DMS 273 treated with DMSO at 0.1 percent for 48 hours (cell line): ENCODE measurements around the gene IRX3.
"Not testable (repeated sequence)": the region's sequence is repeated elsewhere in the genome, so short reads cannot be mapped to it uniquely, and the experiment has no call there.

Source experiments
- DNase-seq: peaks from one replicate; lab custom pipeline; 2025; lab: John Stamatoyannopoulos, UW

Gene IRX3

DNA sequence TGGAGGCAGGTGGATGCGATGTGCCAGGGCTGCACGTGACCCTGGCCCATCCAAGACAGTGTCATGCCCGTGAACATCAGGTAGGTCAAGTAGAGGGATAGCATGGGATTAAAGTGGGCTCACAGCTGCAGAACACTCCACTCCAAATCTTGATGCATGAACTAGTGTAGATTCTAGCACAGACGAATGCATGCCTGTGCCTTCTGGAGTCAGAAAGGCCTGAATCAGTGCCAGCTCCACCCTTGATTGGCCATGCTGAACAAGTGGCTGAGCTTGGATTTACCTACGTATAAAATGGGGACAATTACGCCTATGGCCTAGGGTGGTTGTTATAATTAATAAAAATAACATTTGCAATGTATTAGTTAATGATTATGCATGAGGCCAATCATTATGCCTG is 10.6 kb downstream of the IRX3 start:
- no peak for DNase-seq

DNA sequence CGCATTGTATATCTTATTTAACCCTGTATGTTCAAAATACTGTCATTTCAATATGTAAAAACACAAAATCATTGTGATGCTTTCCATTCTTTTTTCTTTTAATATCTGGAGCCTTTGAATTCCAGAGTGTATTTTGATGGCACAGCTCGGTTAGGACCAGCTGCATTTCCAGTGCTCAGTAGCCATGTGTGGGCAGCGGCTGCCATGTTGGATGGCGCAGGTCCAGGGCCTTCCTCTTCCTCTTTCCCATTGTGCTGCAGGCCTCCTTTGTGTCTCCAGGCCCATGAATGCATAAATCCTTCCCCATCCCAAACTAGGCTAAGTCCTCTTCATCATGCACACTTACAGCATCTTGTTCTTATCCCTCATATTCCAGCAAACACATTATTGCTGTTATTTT is 13.0 kb downstream of the IRX3 start:
- DNase-seq: no peak

DNA sequence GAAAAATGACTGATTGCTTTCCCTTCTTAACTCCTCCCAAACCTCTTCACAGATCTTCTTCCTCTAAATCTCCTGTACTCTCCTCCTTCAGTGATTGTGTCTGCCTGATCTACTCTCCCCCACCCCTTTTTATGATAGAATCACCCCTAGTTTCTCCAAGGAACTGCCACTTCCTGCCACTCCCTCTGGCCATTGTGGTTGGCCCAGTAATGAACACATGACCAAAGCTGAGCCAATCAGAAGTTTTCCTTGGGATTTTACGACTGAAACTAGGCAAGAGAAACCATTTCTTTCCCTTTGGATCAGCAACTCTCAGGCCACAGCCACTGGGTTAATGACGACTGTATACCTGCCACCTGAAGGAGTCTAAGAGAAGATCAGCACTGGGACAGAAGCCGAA is 15.9 kb downstream of the IRX3 start:
- no peak for DNase-seq

DNA sequence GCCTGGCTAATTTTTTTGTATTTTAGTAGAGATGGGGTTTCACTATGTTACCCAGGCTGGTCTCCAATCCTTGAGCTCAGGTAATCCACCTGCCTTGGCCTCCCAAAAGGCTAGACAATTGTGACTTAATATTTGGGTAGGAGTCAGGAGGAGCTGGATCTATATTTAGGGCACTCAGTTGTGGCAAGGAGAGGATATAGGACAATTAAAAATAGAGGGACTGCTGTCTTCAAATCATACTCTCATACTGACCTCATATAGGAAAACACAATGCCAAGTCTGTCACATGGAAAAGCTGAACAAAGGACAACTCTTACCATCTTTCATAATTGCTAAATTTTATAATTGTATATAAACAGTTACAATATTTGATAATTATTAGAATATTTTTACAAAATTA is 17.1 kb downstream of the IRX3 start:
- no peak for DNase-seq

DNA sequence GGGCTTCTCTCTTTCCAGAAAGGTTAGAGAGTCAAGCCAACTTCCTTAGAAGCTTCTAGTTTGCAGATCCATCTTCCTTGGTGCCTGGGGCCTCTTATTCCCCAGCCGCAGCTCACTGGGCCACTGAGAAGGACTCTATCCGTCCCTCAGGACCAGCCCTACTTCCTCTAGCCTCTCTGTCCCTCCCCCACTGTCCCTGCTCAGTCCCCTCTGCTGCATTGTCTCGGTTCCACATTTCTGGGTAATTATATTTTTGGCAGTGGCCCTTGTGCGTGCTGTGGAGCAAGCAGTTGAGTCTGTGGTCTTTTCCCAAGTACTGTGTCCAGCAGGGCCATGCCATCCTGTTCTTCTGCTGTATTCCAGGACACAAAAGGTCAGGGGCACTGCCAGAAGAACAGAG is 17.8 kb downstream of the IRX3 start:
- no peak for DNase-seq

DNA sequence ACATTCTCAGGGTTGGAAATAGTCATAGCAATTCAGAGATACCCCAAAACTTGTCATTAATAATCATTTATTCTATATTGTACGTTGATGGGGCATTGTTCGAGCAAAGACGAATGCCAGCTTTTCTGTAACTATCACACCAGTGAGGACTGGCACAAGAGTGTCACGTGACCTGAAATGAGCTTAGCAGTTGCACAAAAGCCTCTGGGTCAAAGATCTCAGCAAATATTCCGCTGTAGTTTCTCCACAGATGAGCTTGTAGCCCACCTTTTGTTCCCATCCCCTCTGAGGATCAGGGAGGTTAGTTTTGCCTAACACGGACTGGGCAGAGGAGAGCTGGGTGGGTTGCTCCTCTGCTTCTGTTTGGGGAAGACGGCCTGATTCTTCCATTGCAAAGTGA is 18.2 kb downstream of the IRX3 start:
- no peak for DNase-seq

DNA sequence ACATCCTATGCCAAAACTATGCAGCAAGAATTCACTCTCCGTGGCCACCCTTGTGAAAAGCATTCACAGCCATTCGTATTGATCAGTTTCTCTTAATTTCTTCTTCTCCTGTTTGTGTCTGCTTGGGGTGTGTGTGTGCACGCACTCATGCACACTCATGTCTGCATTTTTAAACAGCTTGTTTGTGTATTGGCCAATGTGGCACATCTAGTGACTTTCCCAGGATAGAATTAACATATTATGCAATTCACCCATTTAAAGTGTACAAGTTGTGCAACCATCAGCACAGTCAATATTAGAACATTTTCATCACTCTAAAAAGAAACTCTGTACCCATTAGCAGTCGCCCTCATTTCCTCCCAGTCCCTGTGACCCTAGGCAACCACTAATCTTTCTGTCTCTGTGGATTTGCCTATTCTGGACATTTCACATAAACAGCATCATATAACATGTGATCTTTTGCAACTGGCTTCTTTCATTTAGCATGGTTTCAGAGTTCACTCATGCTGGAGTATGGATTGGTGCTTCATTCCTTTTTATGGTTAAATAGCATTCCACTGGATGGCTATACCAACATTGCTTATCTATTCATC is 20.1 kb downstream of the IRX3 start:
- no peak for DNase-seq

DNA sequence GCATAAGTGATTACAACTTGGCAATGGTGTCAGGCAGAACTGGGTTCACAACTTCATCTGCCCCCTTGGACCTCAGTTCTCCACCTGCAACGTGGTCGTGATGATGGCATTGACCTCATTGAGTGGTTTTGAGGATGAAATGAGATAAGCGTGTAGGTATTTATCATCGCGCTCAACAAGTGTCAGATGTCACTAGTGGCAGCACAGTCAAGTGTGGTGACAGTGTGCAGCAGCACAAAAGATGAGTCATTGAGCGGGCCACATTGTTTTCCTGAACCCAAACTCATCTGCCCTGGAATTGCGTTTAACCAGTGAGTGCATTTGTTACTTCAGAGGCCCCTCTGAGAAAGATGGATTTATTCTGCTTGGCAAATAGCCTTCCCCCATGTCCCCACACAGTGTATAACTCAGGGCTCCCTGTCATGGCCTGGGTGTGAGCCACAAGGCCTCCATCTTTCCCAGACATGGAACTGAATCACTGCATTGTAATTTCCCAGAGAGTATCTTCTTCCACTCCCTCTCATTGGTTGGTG is 20.9 kb downstream of the IRX3 start:
- no peak for DNase-seq

DNA sequence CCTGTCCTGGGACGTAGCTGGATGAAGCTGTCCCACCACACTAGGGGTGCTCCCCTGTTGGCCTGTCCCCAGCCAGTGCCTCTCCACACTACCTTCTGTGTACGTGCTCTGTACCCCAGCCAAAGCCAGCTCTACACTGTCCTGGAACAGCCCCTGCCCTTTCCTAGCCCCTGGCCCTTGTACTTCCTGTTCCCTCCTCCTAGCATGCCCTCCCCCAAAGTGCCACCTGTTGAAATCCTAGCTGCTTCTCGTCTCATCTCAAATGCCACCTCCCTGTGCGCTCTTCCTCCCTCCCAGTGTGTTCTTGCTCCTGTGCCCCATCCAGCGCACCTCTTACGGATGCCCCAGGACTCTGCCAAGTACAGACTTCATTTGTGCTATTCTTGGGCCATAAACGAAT is 33.5 kb downstream of the IRX3 start:
- DNase-seq: no peak

DNA sequence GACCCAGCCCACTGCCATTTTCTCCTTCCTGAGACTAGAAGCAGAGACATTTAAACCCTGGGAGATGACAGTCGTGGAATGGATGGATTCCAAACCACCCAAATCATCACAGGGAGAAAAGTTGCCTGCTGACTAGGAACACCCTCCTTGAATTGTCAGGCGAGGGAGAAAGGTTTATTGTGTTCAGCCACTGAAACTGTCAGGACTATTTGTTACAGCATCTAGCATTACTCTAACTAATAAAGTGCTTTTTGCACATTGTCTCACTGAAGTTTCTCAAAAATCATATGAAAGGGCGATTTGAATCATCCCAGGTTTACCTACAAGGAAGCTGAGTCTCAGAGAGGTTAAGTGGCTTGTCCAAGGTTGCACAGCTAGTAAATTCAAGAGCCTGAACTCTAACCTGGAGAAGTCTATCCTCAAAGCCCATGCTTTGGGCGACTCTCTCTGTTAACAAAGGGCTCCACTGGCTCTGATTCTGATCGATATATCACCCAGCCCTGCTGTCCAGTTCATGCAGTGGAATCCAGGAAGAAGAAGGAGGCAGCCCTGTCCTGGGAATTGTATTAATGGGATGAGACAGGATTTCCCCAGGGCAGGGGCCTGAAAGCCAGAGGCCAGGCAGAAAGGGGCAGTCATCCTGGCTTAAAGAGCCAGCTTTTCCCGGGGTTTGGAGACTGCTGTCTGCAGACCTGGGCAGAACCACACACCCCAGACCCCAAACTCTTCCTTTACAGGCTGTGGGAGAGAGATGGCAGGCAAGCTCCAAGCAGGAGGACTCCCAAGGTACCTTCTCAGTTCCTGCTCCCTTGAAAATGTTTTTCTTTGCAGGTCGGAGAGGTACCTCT is 37.5 kb downstream of the IRX3 start:
- no peak for DNase-seq

DNA sequence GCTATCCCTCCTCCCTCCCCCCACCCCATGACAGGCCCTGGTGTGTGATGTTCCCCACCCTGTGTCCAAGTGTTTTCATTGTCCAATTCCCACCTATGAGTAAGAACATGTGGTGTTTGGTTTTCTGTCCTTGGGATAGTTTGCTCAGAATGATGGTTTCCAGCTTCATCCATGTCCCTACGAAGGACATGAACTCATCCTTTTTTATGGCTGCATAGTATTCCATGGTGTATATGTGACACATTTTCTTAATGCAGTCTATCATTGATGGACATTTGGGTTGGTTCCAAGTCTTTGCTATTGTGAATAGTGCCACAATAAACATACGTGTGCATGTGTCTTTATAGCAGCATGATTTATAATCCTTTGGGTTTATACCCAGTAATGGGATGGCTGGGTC is 38.9 kb downstream of the IRX3 start:
- DNase-seq: not testable (repeated sequence)

DNA sequence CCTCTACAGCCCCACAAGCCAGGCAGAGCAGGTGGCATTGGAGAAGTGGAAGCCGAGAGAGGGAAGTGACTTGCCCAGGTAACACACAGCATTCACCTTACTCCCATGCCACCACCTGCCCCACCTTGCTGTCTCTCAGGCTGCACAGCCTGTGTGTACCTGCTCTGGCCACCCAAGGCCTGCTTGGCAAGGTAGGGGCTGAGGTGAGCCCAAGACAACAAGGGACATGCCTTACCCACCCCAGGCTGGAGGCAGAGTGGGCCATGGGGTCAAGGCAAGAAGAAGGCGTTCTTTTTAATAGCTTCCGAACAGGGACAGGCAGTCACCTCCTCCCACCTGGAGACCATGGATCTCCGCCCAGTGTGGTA is 40.1 kb downstream of the IRX3 start:
- no peak for DNase-seq

DNA sequence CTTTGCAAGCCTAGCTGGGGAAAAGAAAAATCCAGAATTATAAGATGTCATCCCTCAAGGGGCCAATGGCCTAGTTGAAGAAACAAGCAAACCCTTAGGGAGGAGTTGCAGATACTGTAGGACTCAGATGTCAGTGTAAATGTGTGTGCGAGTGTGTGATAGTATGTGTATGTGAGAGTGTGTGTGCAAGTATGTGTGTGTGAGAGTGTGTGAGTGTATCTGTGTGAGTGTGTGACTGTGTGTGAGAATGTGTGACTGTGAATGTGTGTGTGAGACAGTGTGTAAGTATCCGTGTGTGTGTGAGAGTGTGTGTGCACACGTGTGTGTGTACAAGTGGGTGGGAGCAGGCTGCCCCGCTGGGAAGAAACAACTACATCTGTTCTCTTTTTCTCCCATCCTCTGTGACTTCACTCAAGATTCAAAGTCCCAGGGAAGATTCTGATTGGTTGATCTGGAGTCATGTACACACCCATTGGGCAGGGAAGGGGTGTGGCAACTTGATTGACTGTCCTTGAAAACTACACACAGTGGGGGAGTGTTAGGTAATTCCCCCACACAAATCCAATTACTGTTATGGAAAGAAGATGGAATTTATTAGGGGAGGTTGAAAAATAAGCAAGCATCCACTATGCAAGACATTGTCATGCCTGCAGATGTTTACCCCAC is 40.7 kb downstream of the IRX3 start:
- no peak for DNase-seq

DNA sequence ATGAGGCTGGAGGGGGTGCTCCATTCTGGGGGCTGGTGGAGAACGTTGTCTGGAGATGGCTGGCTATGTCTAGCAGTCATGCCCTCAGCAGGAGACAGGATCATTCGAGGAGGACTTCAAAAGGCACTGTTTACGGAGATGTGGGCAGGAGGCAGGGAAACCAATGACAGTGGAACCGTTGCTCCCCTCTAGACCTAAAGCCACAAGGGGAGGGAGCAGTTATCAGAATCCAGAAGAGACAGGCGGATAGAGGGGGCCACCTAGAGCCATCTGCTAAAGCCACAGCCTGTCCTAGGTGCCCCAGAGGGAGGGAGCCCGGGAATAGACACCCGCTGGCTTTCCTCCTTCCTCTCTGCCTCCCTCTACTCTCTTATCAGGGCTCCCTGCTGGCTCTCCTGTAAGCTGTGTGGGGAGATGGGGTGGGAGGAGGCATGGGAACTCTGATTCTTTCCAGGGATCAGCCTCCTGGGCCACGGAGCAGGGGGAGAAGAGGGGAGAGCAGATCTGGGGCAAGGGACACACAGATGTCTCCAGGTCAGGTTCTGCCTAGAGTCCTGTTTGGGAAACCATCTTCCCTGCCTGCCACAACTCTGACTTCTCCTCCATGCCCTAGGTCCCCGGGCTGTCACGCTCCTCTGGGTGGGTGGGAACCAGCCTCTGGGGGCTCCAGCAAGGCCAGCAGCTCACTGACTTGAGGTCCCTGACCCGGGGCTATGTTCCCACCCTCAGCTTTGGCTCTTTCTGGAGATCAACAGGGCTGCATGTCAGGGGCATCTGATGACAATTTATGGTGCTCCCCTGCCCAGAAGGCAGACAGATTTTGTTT is 42.3 kb downstream of the IRX3 start:
- no peak for DNase-seq

DNA sequence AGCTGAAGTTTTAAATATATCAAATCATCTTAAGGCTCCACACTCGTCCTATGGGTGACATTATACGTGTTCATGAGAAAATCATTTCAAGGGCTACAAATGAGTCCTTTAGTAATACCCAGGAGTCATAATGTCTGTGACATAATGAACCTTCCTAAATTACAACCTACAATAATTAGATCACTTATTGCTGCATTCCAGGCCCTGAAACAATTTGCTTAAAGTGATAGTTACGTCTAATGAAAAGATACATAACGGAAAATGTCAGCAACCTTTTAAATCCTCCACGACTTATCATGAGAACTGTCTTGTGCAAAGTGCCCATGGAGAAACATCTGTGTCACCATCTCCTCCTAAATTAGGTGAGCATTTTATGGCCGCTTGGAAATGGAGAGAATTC is 43.4 kb downstream of the IRX3 start:
- DNase-seq: no peak

DNA sequence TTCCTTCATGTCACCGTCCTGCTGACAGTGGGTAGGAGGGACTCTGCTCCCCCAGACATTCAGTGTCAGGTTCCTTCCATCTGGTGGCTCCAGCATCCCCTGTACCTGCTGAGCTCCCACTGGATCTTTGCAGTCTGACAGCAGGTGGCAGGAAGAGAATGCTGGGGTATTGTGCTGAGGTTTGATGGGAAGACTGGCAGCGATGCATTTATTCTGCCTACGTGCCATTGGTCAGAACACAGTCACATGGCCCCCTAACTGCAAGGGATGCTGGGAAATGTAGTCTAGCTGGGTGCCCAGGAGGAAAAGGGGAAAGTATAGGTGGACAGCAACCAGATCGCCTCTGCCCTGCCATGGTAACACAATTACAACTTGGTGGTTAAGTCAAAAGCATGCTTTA is 44.4 kb downstream of the IRX3 start:
- no peak for DNase-seq

DNA sequence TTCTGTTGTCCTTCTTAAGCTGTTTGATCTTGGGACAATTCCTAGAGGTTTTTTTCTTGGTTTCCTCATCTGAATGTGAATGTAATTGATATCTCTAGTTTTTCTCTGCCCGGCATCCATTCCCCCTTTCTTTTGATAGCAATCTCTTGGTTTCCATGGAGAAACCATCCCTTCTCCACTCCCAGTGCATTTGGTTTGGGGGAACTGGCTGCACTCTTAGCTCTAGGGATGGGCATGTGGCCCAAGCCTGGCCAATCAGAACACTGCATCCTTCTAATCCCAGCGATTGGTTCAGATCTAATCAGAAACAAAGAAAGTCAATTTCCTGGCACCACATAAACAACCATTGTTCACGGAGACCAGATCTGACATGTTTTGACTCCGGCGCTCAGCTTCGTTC is 45.1 kb downstream of the IRX3 start:
- DNase-seq: no peak

DNA sequence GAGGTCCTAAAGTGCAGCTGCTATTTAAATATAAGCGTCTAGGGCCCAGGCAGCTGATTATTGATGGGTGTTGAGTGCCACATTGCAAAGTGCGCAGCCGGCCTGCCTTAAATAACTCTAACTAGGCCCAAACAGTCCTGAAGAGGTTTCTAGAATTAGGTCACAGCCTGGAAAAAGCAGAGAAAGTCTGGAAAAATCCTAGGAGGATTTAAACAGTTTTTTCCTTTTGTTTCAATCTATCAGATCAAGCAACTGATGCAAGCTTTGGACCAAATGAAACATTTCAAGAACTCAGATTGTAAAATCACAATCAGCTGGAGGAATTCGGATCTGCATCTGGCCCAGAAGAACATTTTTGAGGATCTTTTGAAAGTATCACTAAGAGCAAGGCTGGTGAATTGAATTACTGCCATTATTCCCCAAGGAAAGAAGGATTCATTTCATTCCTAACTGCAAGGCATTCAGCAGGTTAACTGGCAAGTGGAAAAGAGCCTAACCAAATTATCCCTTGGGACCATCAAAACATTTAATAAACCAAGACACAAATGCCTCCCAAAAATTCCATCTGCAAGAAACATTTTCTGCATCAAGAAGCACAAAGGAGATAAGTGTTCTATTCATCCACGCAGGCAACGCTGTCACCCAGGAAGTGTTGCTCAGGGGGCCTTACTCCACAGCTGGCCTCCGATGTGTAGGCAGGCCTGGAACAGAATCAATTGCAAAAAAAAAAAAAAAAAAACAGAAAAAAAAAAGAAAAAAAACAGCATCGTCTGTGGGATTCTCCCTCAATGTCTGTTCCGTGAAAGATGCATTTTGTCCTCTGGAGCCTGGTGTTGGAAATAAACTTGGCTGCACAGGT is 46.1 kb downstream of the IRX3 start:
- no peak for DNase-seq

DNA sequence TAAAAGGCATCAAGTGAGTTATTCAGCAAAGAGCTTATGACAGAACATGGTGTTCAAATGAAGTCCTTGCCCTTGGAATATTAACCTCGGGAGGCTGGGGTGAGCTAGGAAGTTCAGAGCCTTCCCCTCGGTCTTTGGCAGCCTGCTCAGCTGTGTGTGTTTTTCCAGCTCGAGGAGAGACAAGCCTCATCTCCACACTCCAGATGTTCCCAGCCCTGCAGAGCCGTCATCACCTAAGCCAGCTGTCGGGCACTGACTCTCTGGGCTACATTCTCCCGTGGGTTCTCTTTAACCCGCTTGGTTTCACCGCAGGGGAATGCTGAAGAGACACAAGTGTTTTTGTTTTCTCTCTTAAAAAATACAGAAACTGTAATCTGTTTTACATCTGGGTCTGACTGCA is 47.1 kb downstream of the IRX3 start:
- DNase-seq: no peak

DNA sequence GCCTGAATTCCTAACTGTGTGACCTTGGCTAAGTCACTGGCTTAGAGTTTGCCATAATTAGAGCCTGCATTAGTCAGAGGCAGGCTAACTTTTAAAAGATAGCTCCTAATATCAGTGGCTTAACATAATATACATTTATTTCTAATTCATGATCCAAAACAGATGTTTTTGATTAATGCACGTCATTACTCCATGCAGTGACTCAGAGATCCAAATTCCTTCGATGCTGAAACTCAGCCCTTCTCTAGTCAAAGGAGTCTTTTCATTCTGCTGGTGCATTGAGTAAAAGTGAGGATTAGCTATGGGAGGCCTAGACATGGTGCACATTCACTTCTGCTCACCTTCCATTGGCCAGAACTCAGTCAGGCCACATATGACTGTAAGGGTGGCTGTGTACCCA is 49.8 kb downstream of the IRX3 start:
- DNase-seq: no peak

DNA sequence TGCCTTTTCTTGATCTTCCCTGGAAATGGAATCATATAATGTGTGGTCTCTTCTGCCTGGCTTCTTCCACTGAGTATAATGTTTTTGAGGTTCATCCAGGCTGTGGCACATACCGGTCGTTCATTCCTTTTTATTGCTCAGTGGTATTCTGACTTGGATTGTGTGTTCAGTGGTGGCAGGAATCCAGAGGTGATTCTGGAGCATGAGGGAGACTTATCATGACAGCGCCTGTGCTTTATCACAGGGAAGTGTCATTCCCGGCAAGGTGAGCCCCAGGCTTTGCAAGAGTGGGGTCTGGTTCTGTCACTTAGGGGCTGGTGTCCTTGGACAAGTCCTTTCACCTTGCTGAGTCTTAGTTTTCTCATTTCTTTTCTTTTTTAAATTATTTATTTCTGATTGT is 53.0 kb downstream of the IRX3 start:
- DNase-seq: no peak
